OCI-LY7 (cell line): ENCODE results near the gene ITGB6. TPM values are rescaled to one million over a fixed set of nuclear protein-coding genes. Genes with fewer than 3 reads are reported as not detected.

ENCODE experiments used
- BruUV-seq: library from RNA; stranded (reverse); fragments of 400-500 nt; replicated peaks from 2 replicates; lab custom pipeline; 2021; lab: Mats Ljungman, UMichigan
- CTCF ChIA-PET: fragments of 300-600 bp; sonication (Branson Sonifier 250); formaldehyde crosslinking; loops from one replicate; lab custom pipeline; 2022; ENCODE audit warnings: antibody characterized with exemption; ENCODE audit not compliant: unreplicated experiment; lab: Charles Lee
- POLR2A ChIA-PET: fragments of 300-600 bp; sonication (Branson Sonifier 250); formaldehyde crosslinking; loops from one replicate; lab custom pipeline; 2022; ENCODE audit warnings: antibody characterized with exemption; lab: Charles Lee
- DNase-seq: peaks from one replicate; pipeline ENCODE4 v3.0.0-alpha.2; 2015; ENCODE audit warnings: low spot score
- H2AFZ ChIP-seq: fragments of 200-600 bp; sonication (generic), shearing (Covaris generic); 2 replicates; pipeline ENCODE4 v1.6.1; 2014; ENCODE audit warnings: mild to moderate bottlenecking, antibody characterized with exemption, low read length, moderate library complexity
- H3K27ac ChIP-seq: fragments of 200-600 bp; sonication (generic); 2 replicates; pipeline ENCODE4 v1.5.1; 2014; ENCODE audit warnings: mixed run types, low read depth, mild to moderate bottlenecking, moderate library complexity, low read length, inconsistent platforms; ENCODE audit not compliant: poor library complexity, severe bottlenecking
- H3K36me3 ChIP-seq: fragments of 200-600 bp; sonication (generic); 2 replicates; pipeline ENCODE4 v1.6.1; 2014; ENCODE audit warnings: mild to moderate bottlenecking, antibody characterized with exemption, low read length, moderate library complexity, mixed read lengths; ENCODE audit not compliant: insufficient read depth
- H3K4me1 ChIP-seq: fragments of 200-600 bp; sonication (generic); 2 replicates; pipeline ENCODE4 v1.5.1; 2014; ENCODE audit warnings: mild to moderate bottlenecking, low read length; ENCODE audit not compliant: insufficient read depth, poor library complexity, severe bottlenecking
- H3K4me2 ChIP-seq: fragments of 200-600 bp; sonication (generic); 2 replicates; pipeline ENCODE4 v1.6.1; 2014; ENCODE audit warnings: mild to moderate bottlenecking, low read length
- H3K4me3 ChIP-seq: fragments of 200-600 bp; sonication (generic); 2 replicates; pipeline ENCODE4 v1.5.1; 2014; ENCODE audit warnings: mild to moderate bottlenecking, low read depth, low read length; ENCODE audit not compliant: poor library complexity, severe bottlenecking
- H3K79me2 ChIP-seq: fragments of 200-600 bp; sonication (generic); 2 replicates; pipeline ENCODE4 v1.6.1; 2016; ENCODE audit warnings: low read depth, mild to moderate bottlenecking, low read length, moderate library complexity, mixed read lengths; ENCODE audit not compliant: insufficient read depth
- H3K9me2 ChIP-seq: fragments of 200-600 bp; sonication (generic); 2 replicates; pipeline ENCODE4 v1.6.1; 2016; ENCODE audit warnings: mild to moderate bottlenecking, low read length, mixed read lengths; ENCODE audit not compliant: insufficient read depth
- H3K9me3 ChIP-seq: fragments of 200-600 bp; sonication (generic); 2 replicates; pipeline ENCODE4 v1.6.1; 2014; ENCODE audit warnings: mild to moderate bottlenecking, mixed run types, low read length, mixed read lengths
- H4K20me1 ChIP-seq: fragments of 200-600 bp; sonication (generic); 2 replicates; pipeline ENCODE4 v1.6.1; 2014; ENCODE audit warnings: mild to moderate bottlenecking, antibody characterized with exemption, low read length, moderate library complexity, mixed read lengths; ENCODE audit not compliant: insufficient read depth
- EZH2phosphoT487 ChIP-seq: fragments of 200-600 bp; sonication (generic); IDR thresholded peaks from 2 replicates; pipeline ENCODE4 v1.6.1; 2018; ENCODE audit warnings: low read depth, borderline replicate concordance, mild to moderate bottlenecking, mixed run types, antibody characterized with exemption, low read length, moderate library complexity, mixed read lengths
- intact Hi-C: fragments of 100-400 bp; cut with micrococcal nuclease; formaldehyde crosslinking; loops from one replicate; pipeline ENCODE4 v1.10.0; 2022; ENCODE audit not compliant: unreplicated experiment
- total RNA-seq, 2 experiments: library from RNA; depleted of rRNA in 1 of 2; stranded (reverse); fragments of >200 nt in 1 of 2; shearing (Covaris generic) in 1 of 2; gene quantifications; 2 replicates each; pipeline ENCODE4 v1.2.3, GENCODE V29; 2014 to 2022
- TF ChIP-seq, protein P1 (sequence below): fragments of 200-600 bp; sonication (generic); conservative IDR thresholded peaks from 2 replicates; pipeline ENCODE4 v1.5.1; 2014; ENCODE audit warnings: mild to moderate bottlenecking, antibody characterized with exemption, low read length, moderate library complexity, mixed read lengths

ITGB6 gene
- total RNA-seq, 2 experiments from 2014 or later = not detected

DNA sequence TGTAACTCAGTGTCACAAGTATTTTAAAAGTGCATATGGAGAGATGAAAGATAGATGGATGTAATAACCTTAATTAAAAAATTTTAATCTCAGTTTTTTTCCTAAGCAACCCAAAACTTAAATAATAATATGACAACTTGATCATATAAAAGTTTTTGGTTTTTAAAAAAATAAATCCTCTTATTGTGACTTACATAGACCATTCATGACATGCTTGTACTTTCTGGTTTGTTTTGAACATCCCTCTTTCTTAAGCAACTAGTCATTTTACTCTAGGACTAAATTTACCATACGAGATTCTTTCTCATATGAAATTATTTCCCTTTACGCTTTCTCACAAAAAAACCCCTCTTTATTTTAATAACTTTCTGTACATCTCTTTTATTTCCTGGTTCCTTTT lies 131.2 kb downstream of the ITGB6 start:
- no peaks in the 10 kb centered on the region for H3K4me1 ChIP-seq
- H3K9me2 ChIP-seq = no peaks in the 10 kb centered on the region
- H3K4me2 ChIP-seq = no peak overlapping the region
- no peaks in the 10 kb centered on the region for H3K79me2 ChIP-seq
- intact Hi-C loops = no loop called here
- ChIA-PET CTCF (no interaction called here), POLR2A (interaction anchor here (0.7 kb wide), 1 partner anchor 1797 kb away, joined by 3 read pairs; no protein-coding TSS in a partner anchor)
- no peak overlapping the region for H3K27ac ChIP-seq
- no peak overlapping the region for H2AFZ ChIP-seq
- TF ChIP-seq, protein P1, sequence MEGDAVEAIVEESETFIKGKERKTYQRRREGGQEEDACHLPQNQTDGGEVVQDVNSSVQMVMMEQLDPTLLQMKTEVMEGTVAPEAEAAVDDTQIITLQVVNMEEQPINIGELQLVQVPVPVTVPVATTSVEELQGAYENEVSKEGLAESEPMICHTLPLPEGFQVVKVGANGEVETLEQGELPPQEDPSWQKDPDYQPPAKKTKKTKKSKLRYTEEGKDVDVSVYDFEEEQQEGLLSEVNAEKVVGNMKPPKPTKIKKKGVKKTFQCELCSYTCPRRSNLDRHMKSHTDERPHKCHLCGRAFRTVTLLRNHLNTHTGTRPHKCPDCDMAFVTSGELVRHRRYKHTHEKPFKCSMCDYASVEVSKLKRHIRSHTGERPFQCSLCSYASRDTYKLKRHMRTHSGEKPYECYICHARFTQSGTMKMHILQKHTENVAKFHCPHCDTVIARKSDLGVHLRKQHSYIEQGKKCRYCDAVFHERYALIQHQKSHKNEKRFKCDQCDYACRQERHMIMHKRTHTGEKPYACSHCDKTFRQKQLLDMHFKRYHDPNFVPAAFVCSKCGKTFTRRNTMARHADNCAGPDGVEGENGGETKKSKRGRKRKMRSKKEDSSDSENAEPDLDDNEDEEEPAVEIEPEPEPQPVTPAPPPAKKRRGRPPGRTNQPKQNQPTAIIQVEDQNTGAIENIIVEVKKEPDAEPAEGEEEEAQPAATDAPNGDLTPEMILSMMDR = no peak
- TF ChIP-seq EZH2phosphoT487 = no peak
- H3K9me3 ChIP-seq = peaks cover 23% of the 10 kb centered on the region
- H3K36me3 ChIP-seq = no peaks in the 10 kb centered on the region
- no TSS peak for BruUV-seq
- DNase-seq = no peak
- H3K4me3 ChIP-seq = no peak overlapping the region
- no peaks in the 10 kb centered on the region for H4K20me1 ChIP-seq

DNA sequence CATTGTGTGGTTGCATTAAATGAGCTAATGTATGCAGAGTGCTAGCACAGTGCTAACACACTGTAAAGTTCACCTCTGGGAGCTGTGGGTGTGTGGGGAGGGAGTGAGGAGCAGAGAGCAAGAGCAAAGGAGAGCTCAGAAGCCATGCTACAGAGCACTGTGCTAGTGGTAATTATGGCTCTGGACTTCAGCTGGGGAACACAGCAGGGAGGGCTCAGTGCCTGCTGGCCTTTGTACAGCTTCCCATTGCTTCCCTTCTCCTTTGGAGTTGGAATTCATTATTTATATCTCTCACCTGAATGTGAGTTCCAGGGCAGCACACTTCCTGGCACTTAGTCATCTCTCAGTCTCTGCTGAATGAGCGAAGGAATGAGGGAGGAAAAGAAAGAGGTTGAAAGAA lies 135.2 kb downstream of the ITGB6 start:
- Histone ChIP-seq H3K36me3 (no peaks in the 10 kb centered on the region), H4K20me1 (no peaks in the 10 kb centered on the region), H2AFZ (no peak overlapping the region), H3K27ac (no peak overlapping the region), H3K4me1 (no peaks in the 10 kb centered on the region), H3K9me2 (no peaks in the 10 kb centered on the region), H3K4me3 (no peak overlapping the region), H3K9me3 (peaks cover 21% of the 10 kb centered on the region), H3K4me2 (no peak overlapping the region), H3K79me2 (no peaks in the 10 kb centered on the region)
- DNase-seq = no peak
- no TSS peak for BruUV-seq
- intact Hi-C loops = no loop called here
- CTCF ChIA-PET = no interaction called here
- no peak for TF ChIP-seq EZH2phosphoT487
- TF ChIP-seq, protein P1 = no peak
- POLR2A ChIA-PET = no interaction called here

DNA sequence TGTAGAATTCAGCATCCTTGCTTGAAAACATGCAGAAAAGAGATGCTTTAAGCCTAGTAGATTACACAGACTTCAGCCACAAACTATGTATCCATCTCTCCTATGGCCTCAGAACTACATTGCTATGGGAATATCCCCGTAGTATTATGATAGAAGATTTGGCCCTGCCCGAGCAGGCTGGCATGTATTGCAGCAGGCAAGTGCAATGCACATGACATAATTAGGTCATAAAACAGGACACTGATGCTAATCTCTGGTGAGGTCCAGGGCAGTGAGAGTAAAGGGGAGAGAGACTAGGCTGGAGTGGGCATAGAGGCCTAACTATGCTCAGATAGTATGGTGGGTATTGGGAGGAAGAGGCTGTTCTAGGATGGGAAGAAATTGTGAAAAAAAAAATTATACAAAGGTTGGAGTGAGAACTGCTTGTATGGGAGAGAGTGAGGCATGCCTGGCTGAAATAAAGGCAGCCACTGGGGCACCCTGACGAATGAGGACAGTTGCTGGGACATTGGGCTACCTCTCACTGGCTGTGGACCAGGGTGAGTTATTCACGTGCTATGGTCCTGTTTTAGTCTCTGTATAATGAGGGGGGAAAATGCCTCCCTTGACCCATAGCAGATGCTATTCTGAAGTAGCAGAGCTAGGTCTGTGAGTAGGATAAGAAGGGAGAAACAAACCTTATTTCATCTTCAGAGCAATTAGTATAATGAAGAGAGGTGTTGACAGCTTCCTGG lies 136.0 kb downstream of the ITGB6 start:
- Histone ChIP-seq H4K20me1 (no peaks in the 10 kb centered on the region), H2AFZ (no peak overlapping the region), H3K36me3 (no peaks in the 10 kb centered on the region), H3K4me2 (no peak overlapping the region), H3K79me2 (no peaks in the 10 kb centered on the region), H3K9me2 (no peaks in the 10 kb centered on the region), H3K4me3 (no peak overlapping the region), H3K4me1 (no peaks in the 10 kb centered on the region), H3K9me3 (peaks cover 15% of the 10 kb centered on the region), H3K27ac (no peak overlapping the region)
- intact Hi-C loops = no loop called here
- TF ChIP-seq EZH2phosphoT487 = no peak
- TF ChIP-seq, protein P1 = no peak
- no TSS peak for BruUV-seq
- CTCF ChIA-PET = no interaction called here
- POLR2A ChIA-PET = no interaction called here
- DNase-seq = no peak
